HUES6 (cell line): ENCODE results near the gene SDCCAG8.

Source experiments
- H3K27ac ChIP-seq: 2 replicates; pipeline ENCODE4 v1.7.0; 2013; ENCODE audit warnings: low read depth, mild to moderate bottlenecking, low read length, inconsistent platforms
- H3K27me3 ChIP-seq: 2 replicates; pipeline ENCODE4 v1.6.1; 2013; ENCODE audit warnings: low read length; ENCODE audit not compliant: control insufficient read depth, insufficient read depth
- H3K36me3 ChIP-seq: 2 replicates; pipeline ENCODE4 v1.6.1; 2013; ENCODE audit warnings: low read length; ENCODE audit not compliant: control insufficient read depth, insufficient read depth
- H3K4me1 ChIP-seq: 2 replicates; pipeline ENCODE4 v1.6.1; 2013; ENCODE audit warnings: low read length; ENCODE audit not compliant: control insufficient read depth, insufficient read depth
- H3K4me3 ChIP-seq: 2 replicates; pipeline ENCODE4 v1.5.1; 2013; ENCODE audit warnings: low read depth, low read length
- H3K9ac ChIP-seq: one replicate; pipeline ENCODE4 v1.6.1; 2013; ENCODE audit warnings: mild to moderate bottlenecking, low read length
- H3K9me3 ChIP-seq: 2 replicates; pipeline ENCODE4 v1.6.1; 2013; ENCODE audit warnings: low read depth, low read length; ENCODE audit not compliant: control insufficient read depth, insufficient read depth

SDCCAG8 gene

DNA sequence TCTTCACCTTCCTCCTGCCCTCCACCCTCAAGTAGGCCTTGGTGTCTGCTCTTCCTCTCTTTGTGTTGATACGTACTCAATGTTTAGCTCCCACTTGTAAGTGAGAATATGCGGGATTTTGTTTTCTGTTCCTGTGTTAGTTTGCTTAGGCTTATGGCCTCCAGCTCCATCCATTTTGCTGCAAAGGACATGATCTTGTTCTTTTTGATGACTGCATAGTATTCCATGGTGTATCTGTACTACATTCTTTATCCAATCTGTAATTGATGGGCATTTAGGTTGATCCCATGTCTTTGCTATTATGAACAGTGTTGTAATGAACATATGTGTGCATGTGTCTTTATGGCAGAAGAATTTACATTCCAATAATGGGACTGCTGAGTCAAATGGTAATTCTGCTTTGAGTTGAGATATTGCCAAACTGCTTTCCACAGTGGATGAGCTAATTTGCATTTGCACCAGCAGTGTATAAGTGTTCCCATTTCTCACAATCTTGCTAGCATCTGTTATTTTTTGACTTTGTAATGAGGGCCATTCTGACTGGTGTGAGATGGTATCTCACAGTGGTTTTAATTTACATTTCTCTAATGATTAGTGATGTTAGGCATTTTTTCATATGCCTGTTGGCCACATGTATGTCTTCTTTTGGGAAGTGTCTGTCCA lies 272.7 kb downstream of the SDCCAG8 start:
- Histone ChIP-seq H3K9ac (no peak overlapping the region), H3K36me3 (no peaks in the 10 kb centered on the region), H3K9me3 (peaks cover 6% of the 10 kb centered on the region; the same call in 1 of the 2 replicates), H3K27me3 (no peaks in the 10 kb centered on the region), H3K4me1 (no peaks in the 10 kb centered on the region), H3K27ac (no peak overlapping the region), H3K4me3 (no peak overlapping the region)

DNA sequence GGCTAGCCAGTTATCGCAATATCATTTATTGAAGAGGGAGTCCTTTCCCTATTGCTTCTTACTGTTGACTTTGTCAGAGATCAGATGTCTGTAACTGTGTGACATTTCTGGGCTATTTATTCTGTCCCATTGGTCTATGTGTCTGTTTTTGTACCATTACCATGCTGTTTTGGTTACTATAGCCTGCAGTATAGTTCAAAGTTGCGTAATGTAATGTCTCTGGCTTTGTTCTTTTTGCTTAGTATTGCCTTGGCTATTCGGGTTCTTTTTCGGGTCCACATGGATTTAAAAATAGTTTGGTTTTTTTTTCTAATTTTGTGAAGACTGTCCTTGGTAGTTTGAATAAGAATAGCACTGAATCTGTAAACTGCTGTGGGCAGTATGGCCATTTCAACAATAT lies 273.7 kb downstream of the SDCCAG8 start:
- no peak overlapping the region for H3K9ac ChIP-seq
- H3K36me3 ChIP-seq: no peaks in the 10 kb centered on the region
- no peak overlapping the region for H3K4me3 ChIP-seq
- H3K27me3 ChIP-seq: no peaks in the 10 kb centered on the region
- no peak overlapping the region for H3K27ac ChIP-seq
- H3K4me1 ChIP-seq: no peaks in the 10 kb centered on the region
- peaks cover 6% of the 10 kb centered on the region; the same call in 1 of the 2 replicates for H3K9me3 ChIP-seq

DNA sequence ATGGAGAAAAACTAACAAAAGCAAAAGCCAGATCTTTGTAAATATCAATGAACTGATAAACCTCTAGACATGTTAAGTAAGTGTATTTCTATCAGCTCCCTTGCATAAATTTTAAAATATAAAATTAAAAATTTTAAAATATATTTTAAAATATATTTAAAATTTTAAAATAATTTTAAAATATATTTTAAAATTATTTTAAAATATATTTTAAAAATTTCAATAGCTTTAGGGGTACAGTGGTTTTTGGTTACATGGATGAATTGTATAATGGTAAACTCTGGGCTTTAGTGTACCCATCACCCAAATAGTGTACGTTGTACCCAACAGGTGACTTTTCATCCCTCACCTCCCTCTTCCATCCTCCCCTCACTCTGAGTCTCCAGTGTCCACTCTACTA lies 279.2 kb downstream of the SDCCAG8 start:
- H3K9me3 ChIP-seq: no peaks in the 10 kb centered on the region
- H3K36me3 ChIP-seq: no peaks in the 10 kb centered on the region
- H3K4me3 ChIP-seq: no peak overlapping the region

DNA sequence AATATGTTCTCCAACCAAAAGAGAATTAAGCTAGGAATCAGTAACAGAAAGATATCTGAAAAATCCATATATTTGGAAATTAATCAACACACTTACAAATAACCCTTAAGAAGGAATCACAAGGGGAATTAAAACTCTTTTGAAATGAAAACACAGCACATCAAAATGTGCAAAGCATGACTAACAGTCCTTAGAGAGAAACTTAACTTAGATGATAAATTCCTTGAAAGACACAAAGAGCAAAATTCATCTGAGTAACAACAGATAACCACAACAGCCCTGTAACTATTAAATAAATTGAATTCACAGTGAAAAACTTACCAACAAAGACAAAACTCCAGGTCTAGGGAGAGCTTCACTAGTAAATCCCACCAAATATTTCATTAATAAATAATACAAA lies 283.8 kb downstream of the SDCCAG8 start:
- Histone ChIP-seq H3K27ac (no peak overlapping the region), H3K36me3 (no peaks in the 10 kb centered on the region), H3K4me3 (no peak overlapping the region), H3K4me1 (no peaks in the 10 kb centered on the region), H3K9me3 (no peaks in the 10 kb centered on the region), H3K9ac (no peak overlapping the region), H3K27me3 (no peaks in the 10 kb centered on the region)

More for the DNA sequence above, 279.2 kb downstream of the SDCCAG8 start:
- Histone ChIP-seq H3K4me1 (no peaks in the 10 kb centered on the region), H3K27ac (no peak overlapping the region), H3K27me3 (no peaks in the 10 kb centered on the region), H3K9ac (no peak overlapping the region)

DNA sequence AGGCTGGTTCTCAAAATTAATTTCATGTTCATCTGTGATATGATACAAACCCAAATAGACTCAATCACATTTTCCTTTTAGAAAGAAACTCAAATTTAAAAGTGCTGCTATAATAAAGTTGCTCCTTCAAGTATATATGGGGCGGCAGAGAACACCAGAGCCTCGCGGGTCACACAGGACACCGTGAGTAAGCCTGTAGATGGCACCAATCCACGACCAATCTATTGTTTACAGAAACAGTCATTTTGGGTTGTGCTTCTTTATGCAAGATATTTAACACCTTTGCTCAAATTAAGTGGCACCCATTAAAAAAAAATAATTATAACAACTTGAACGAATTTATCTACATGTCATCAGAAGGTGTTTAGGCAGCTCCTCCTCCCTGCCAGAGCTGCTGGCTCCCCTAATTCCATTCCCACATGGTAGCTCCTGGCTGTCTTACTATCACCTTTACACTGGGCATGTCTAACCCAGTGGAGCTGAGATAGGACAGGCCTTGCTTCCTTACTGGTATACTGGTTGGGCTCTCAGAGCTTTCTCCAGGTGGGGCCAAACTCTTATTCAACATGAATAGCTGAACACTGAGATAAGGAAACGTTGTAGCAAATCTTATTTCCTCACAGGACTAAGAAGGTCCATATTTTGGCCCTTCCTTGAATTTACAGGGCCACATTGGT lies 287.0 kb downstream of the SDCCAG8 start:
- no peaks in the 10 kb centered on the region for H3K27me3 ChIP-seq
- H3K36me3 ChIP-seq: no peaks in the 10 kb centered on the region; the same call in 1 of the 2 replicates
- no peak overlapping the region for H3K27ac ChIP-seq
- H3K9me3 ChIP-seq: no peaks in the 10 kb centered on the region
- no peak overlapping the region for H3K4me3 ChIP-seq
- H3K4me1 ChIP-seq: no peaks in the 10 kb centered on the region
- H3K9ac ChIP-seq: no peak overlapping the region

DNA sequence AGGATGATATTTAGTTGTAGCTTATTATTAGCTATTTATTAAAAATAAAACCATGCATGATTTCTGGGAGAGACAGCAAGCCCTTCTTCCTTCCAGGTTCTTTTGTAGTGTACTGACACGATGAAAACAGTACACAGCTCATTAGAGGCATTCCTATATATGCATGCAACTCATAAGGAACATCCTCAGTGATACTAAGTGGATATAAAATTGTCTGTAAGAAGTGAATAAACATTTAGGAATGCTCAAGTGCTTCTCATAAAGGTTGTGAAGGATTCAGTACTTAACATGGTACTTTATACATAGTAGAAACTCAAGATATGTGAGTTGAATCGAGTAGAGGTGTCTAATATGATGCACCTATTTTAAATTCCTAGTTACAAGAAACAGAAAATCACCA lies 287.7 kb downstream of the SDCCAG8 start:
- no peaks in the 10 kb centered on the region for H3K27me3 ChIP-seq
- no peaks in the 10 kb centered on the region for H3K9me3 ChIP-seq
- H3K4me1 ChIP-seq: no peaks in the 10 kb centered on the region
- H3K27ac ChIP-seq: no peak overlapping the region
- H3K4me3 ChIP-seq: no peak overlapping the region
- H3K9ac ChIP-seq: no peak overlapping the region
- no peaks in the 10 kb centered on the region; the same call in 1 of the 2 replicates for H3K36me3 ChIP-seq

DNA sequence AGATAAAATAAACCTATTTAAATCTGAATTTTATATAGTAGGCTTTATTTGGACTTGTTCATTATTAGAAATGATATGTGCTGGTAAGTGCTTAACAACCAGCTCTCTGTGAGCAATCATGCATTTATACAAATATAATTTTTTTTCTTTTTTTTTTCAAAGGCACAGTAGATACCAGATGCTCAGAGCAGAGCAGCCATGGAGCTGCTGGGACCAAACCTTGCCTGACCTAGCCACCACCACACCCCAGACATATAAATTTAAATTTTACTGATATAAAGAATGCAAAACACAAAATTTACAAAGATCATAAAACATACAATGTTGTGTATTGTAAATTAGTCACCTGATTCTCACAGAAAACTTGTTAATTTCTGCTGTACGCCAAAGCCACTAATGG lies 290.6 kb downstream of the SDCCAG8 start:
- Histone ChIP-seq H3K27me3 (no peaks in the 10 kb centered on the region), H3K4me3 (no peak overlapping the region), H3K9me3 (no peaks in the 10 kb centered on the region), H3K27ac (no peak overlapping the region), H3K36me3 (no peaks in the 10 kb centered on the region; the same call in 1 of the 2 replicates), H3K4me1 (no peaks in the 10 kb centered on the region), H3K9ac (no peak overlapping the region)

DNA sequence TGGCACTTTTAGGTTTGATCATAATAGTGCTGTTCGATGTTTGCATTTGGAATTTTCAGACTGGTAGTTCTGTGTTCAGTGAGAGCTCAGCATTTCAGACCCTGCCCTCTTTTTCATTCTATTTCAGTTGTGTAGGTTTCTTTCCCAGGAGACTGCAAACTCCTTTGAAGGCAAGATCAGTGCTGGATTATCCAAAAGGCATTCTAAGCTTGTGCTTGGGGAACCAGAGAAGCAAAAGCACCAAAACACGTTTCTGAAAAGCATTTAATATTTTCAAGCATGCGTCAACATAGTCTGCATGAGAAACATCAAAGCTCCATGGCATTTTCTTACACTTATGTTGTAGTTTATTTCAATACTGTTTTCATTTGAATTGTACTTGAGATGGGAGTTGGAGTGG lies 292.1 kb downstream of the SDCCAG8 start:
- no peak overlapping the region for H3K27ac ChIP-seq
- H3K9ac ChIP-seq: no peak overlapping the region
- no peaks in the 10 kb centered on the region for H3K9me3 ChIP-seq
- H3K36me3 ChIP-seq: no peaks in the 10 kb centered on the region; the same call in 1 of the 2 replicates
- H3K4me1 ChIP-seq: no peaks in the 10 kb centered on the region
- no peak overlapping the region for H3K4me3 ChIP-seq
- H3K27me3 ChIP-seq: no peaks in the 10 kb centered on the region

DNA sequence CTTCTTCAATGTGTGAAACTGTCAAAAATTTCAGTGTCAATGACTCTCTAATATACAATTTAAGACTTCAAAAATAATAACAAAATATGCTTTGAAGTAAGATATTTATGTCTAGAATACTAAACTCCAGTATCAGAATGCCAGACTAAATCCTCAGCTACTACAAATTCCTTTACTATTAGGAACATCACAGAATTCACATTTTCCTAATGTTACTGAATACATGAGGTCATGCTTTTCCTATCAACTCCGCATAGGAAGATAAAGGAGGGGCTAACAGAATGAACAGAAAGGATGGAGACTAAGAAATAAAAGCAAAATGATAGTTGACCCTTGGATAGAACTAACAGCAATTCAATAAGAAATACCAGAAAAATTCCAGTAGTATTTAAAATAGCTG lies 292.7 kb downstream of the SDCCAG8 start:
- Histone ChIP-seq H3K36me3 (no peaks in the 10 kb centered on the region; the same call in 1 of the 2 replicates), H3K27me3 (no peaks in the 10 kb centered on the region), H3K27ac (no peak overlapping the region), H3K4me1 (no peaks in the 10 kb centered on the region), H3K9ac (no peak overlapping the region), H3K9me3 (no peaks in the 10 kb centered on the region), H3K4me3 (no peak overlapping the region)

DNA sequence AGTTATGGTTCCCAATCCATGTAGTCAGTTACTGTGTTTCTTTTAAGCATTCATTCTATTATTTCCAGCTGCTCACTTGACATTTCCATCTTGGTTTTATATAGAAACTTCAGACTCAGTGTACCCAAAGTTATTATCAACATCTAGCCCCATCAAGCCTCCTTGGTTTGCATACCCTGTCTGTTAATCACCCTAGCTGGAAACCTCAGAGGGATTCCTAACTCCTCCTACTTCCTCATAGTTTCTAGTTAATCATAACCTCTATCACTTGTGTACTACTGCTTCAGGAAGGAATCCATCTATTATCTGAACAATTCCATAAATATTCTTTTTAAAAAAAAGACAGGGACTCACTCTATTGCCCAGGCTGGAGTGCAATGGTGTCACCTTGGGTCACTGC lies 293.3 kb downstream of the SDCCAG8 start:
- Histone ChIP-seq H3K9ac (no peak overlapping the region), H3K36me3 (no peaks in the 10 kb centered on the region; the same call in 1 of the 2 replicates), H3K4me3 (no peak overlapping the region), H3K27me3 (no peaks in the 10 kb centered on the region), H3K4me1 (no peaks in the 10 kb centered on the region), H3K27ac (no peak overlapping the region), H3K9me3 (no peaks in the 10 kb centered on the region)
